Measurements from ENCODE around the gene AGO1. TPM values are rescaled to one million over a fixed set of nuclear protein-coding genes. Genes with fewer than 3 reads are reported as not detected.
A peak's percentile ranks its signal among the peaks of the same experiment; 100 is the strongest.
"Not testable (repeated sequence)": the region's sequence is repeated elsewhere in the genome, so short reads cannot be mapped to it uniquely, and the experiment has no call there.

The AGO1 gene
- total RNA-seq, 2 experiments from 2014 or later, result 20.8 to 21.0 TPM

DNA sequence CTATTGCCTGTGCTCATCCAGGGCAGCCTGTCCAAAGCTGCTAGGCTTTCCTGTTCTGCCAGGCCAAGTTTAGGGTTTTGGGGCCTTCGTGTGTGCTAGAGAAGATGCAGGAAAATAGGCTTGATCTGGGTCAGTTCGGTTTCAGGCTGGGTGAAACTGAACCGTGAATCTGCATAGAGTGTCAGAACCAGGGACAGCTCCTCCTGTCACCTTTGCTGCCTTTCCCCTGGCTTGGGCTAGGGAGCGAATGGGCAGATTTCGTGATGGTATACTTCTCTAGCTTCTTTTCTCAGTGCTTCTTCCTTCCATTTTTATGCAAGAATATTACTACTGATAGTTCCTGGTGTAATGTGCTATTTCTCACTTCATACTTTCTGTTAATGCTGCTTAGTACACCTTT is 6.0 kb upstream of the AGO1 start:
- no peaks in the 10 kb centered on the region for H3K36me3 Mint-ChIP-seq (ENCODE audit: low read depth)
- no peak overlapping the region for H3K4me3 Mint-ChIP-seq
- peaks cover 10% of the 10 kb centered on the region for H3K4me1 Mint-ChIP-seq
- H3K27me3 Mint-ChIP-seq, result peaks cover 7% of the 10 kb centered on the region
- H3K27ac Mint-ChIP-seq, result no peak overlapping the region
- ChIA-PET POLR2A (interaction anchor here (1.0 kb wide), 1 partner anchor 19 kb away, joined by 3 read pairs; no protein-coding TSS in a partner anchor), CTCF (no interaction called here)
- DNase-seq, result no peak
- no peaks in the 10 kb centered on the region for H3K9me3 Mint-ChIP-seq

DNA sequence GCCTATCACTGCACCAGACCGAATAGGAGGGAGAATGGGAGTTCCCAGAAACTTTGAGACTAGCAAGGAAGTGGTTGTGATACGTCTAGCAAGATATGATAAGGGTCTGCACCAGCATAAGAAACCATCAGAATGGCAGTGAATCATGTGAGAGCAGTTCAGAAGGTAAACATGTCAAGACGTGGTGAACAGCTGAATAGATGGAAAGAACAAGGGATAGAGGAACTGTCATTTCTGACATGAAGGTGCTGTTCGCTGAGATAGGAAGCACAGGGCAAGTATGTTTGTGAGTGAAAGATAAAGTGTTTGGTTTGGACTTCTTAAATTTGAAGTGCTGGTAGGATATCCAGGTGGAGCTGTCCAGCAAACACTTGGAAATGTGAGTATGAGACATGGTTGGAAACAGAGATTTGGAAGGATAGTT is 1.1 kb upstream of the AGO1 start:
- no peak for DNase-seq
- no peaks in the 10 kb centered on the region for H3K9me3 Mint-ChIP-seq
- H3K36me3 Mint-ChIP-seq (ENCODE audit: low read depth), result no peaks in the 10 kb centered on the region
- H3K27ac Mint-ChIP-seq, result no peak overlapping the region
- H3K4me1 Mint-ChIP-seq, result peaks cover 44% of the 10 kb centered on the region
- peak overlapping the region; percentile 94 for H3K4me3 Mint-ChIP-seq
- CTCF ChIA-PET, result interaction anchor here (0.8 to 3.5 kb wide), 8 partner anchors 9 to 267 kb away, joined by 3 to 24 read pairs (median 5); partner anchors contain the start of genes AGO3 and TRAPPC3
- POLR2A ChIA-PET, result interaction anchor here (1.1 to 3.4 kb wide), 4 partner anchors 10 to 112 kb away, joined by 4 to 14 read pairs (median 4); partner anchors contain the start of genes AGO3 and CLSPN
- peaks cover 9% of the 10 kb centered on the region for H3K27me3 Mint-ChIP-seq

DNA sequence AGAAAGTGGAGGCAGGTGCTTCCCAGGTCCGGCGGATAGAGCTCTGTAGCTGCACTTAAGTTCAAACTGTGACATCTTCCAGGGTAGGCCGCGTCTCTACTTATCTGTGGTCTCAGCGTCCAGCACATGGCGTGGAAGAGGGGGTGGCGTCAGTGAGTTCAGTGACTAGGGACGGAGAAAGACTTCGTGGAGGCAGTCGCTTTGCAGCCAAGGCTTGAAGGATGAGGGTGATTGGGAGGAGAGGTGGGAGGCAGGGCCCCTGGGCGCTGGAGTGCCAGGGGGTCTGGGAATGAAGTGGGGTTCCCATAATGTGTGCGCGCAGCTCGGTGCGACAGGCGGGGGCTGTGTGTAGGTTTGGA is 444 bp upstream of the AGO1 start:
- Mint-ChIP-seq H3K9me3 (no peaks in the 10 kb centered on the region), H3K4me3 (peak overlapping the region; percentile 94), H3K36me3 (ENCODE audit: low read depth) (no peaks in the 10 kb centered on the region), H3K27ac (no peak overlapping the region), H3K27me3 (peaks cover 9% of the 10 kb centered on the region), H3K4me1 (peaks cover 51% of the 10 kb centered on the region)
- CTCF ChIA-PET, result interaction anchor here (0.6 to 3.5 kb wide), 18 partner anchors 8 to 267 kb away, joined by 3 to 24 read pairs (median 4); partner anchors contain the start of genes ADPRS, AGO3, CLSPN and TRAPPC3
- POLR2A ChIA-PET, result interaction anchor here (1.0 to 3.4 kb wide), 8 partner anchors 9 to 207 kb away, joined by 3 to 14 read pairs (median 4); partner anchors contain the start of genes ADPRS, AGO3 and CLSPN
- no peak for DNase-seq

DNA sequence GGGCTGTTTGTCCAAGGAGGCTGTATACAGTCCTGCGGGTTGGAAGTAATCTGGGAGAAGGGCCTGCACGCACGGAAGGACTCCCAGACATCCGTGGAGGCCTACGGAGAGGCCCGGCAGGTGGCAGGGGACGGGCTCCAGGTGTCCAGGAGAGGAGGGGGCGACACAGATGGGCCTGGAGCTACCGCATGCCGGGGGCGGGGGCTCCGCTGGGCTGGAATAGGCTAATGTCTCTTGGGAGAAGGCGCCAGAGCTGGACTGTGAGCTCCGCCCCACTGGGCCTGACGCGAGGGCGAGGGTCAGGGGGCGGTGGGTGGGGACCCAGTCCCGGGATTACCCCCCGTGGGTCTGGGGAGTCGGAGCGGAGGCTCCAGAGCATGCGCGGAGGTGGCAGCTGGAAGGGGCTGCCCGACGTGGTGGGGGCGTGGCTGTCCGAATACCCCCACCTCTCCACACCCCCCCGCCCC is 659 bp downstream of the AGO1 start:
- ChIA-PET POLR2A (interaction anchor here (1.0 to 3.4 kb wide), 6 partner anchors 10 to 206 kb away, joined by 3 to 14 read pairs (median 4); partner anchors contain the start of genes ADPRS, AGO3 and CLSPN), CTCF (interaction anchor here (0.6 to 3.5 kb wide), 36 partner anchors 8 to 372 kb away, joined by 3 to 24 read pairs (median 4); partner anchors contain the start of genes ADPRS, AGO3, CLSPN and KIAA0319L)
- Mint-ChIP-seq H3K9me3 (no peaks in the 10 kb centered on the region), H3K36me3 (ENCODE audit: low read depth) (peaks cover 3% of the 10 kb centered on the region), H3K27ac (peak overlapping the region; percentile 54), H3K4me3 (peak overlapping the region; percentile 94), H3K4me1 (peaks cover 55% of the 10 kb centered on the region), H3K27me3 (peaks cover 9% of the 10 kb centered on the region)
- peak; percentile 38 for DNase-seq

DNA sequence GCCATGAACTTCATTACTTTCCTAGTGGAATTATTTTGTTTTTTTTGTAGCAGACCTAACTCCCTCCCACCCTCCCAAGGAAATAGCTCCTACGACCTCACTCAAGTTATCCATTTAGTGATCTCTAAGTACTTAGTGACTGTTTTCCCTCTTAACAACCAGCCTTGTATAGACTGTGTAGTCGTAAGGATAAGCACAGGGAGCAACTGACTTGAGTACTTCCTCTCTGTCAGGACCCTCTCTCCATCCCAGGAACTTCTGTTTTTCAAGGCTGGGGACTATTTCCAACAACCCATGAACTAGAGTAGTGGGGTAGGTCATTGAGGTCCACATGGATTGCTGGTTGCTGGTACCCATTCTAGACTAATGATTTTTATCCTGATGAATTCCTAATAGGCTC is 1.9 kb downstream of the AGO1 start:
- peak overlapping the region; percentile 47 for H3K4me3 Mint-ChIP-seq
- no peak for DNase-seq
- H3K36me3 Mint-ChIP-seq (ENCODE audit: low read depth), result peaks cover 6% of the 10 kb centered on the region
- H3K9me3 Mint-ChIP-seq, result no peaks in the 10 kb centered on the region
- peaks cover 55% of the 10 kb centered on the region for H3K4me1 Mint-ChIP-seq
- H3K27me3 Mint-ChIP-seq, result peaks cover 6% of the 10 kb centered on the region
- H3K27ac Mint-ChIP-seq, result no peak overlapping the region
- CTCF ChIA-PET, result interaction anchor here (0.5 to 1.3 kb wide), 2 partner anchors 117 to 431 kb away, joined by 3 read pairs; no protein-coding TSS in a partner anchor
- POLR2A ChIA-PET, result interaction anchor here (1.5 kb wide), 1 partner anchor 46 kb away, joined by 7 read pairs; the partner anchor contains the start of gene AGO3

DNA sequence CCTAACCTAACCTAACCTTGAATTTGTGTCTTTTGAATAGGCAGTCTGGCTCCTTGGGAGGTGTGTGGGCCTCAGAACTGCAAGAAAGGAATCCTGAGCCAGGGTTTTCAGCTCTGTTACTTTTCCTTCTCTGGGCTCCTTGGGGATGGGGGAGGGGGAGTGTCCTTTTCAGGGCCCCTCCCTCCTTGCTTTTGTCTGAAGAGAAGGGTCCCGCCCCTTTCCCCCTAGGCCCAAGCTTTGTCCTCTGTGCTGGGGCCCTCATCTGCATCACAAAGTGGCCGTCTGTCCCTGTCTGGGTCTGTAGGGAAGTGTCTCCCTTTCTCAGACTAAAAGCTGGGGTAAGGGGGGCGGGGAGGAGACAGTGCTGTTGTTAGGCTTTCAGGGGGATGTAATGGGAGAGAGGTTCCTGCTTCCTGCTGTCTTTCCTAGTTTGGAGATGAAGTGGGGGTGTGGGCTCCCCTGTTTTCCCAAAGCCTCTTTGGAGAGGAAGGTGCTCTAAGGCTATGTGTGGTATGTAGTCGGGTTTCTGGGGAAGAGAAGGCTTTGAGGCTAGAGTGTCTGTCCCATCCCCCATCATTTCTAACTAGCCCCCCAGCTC is 3.1 kb downstream of the AGO1 start:
- POLR2A ChIA-PET, result interaction anchor here (1.5 to 1.8 kb wide), 2 partner anchors 10 to 45 kb away, joined by 7 to 8 read pairs; partner anchors contain the start of gene AGO3
- no peaks in the 10 kb centered on the region for H3K9me3 Mint-ChIP-seq
- DNase-seq, result no peak
- H3K27ac Mint-ChIP-seq, result no peak overlapping the region
- peaks cover 51% of the 10 kb centered on the region for H3K4me1 Mint-ChIP-seq
- peaks cover 6% of the 10 kb centered on the region for H3K27me3 Mint-ChIP-seq
- CTCF ChIA-PET, result interaction anchor here (1.3 kb wide), 1 partner anchor 432 kb away, joined by 3 read pairs; no protein-coding TSS in a partner anchor
- H3K36me3 Mint-ChIP-seq (ENCODE audit: low read depth), result peaks cover 10% of the 10 kb centered on the region
- no peak overlapping the region for H3K4me3 Mint-ChIP-seq

DNA sequence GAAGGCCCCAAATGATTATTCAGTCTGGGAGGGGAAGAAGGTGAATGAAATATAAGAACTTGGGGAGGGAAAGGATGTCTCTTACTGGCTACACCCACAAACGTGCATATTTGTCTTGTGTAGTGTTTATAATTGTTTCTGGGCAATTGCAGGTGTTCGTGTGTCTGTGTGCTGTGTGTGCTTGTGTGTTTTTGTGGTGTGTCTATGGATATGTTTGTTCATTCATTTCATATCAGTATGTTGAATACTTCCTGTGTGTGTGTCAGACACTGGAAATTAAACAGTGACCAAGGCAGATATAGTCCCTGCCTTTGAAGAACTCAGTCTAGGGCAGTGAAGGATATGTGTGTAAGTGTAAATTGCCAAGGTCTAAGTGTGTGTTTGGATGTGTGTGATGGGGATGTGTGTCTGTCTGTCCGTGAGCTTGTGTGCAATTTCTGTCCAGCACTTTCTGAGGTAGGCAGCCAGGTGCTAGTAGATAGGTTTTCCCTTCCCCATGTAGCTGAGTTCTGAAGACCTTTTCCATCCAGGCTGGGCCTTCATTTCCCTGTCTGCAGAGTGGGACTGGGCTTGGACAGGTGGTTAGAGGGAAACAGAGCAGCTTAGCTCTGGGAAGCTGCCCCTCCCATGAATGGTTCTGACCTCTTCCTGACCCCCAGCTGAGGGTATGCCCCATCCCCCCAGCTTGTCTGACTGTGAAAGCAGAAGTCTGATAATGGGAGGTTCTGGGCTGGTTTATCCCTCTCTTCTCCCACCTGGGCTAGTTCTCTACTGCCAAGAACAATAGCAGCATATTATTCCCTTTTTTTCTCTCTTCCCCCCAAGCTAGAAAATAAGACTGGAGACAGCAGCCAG is 3.8 kb downstream of the AGO1 start:
- H3K27ac Mint-ChIP-seq, result no peak overlapping the region
- DNase-seq, result no peak
- ChIA-PET CTCF (interaction anchor here (0.5 to 2.5 kb wide), 2 partner anchors 10 to 387 kb away, joined by 4 to 6 read pairs; no protein-coding TSS in a partner anchor), POLR2A (interaction anchor here (1.3 to 1.8 kb wide), 2 partner anchors 10 to 44 kb away, joined by 4 to 8 read pairs; partner anchors contain the start of gene AGO3)
- no peak overlapping the region for H3K4me3 Mint-ChIP-seq
- H3K4me1 Mint-ChIP-seq, result peaks cover 46% of the 10 kb centered on the region
- H3K36me3 Mint-ChIP-seq (ENCODE audit: low read depth), result peaks cover 11% of the 10 kb centered on the region
- H3K9me3 Mint-ChIP-seq, result no peaks in the 10 kb centered on the region
- H3K27me3 Mint-ChIP-seq, result peaks cover 4% of the 10 kb centered on the region

DNA sequence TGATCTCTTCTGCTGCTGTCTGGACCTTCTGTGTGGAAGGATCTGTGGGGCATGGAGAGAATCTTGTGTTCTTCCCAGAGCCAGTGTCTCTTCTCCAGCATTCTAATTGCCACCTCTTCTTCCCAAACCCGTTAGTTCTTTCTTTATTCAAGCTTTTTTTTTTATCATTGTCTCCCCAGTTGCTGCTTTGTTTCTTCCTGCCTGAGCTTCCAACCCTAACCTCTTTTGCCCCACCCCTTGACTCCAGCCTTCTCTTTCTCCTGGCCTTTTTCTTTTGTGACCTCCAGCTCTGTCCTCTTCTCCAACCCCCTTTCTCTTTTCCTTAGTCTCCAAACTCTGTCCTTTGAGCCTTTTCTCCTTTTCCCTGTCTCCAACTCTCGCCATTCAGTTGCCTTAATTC is 4.5 kb downstream of the AGO1 start:
- no peak overlapping the region for H3K27ac Mint-ChIP-seq
- CTCF ChIA-PET, result interaction anchor here (2.5 kb wide), 1 partner anchor 9 kb away, joined by 6 read pairs; no protein-coding TSS in a partner anchor
- H3K9me3 Mint-ChIP-seq, result no peaks in the 10 kb centered on the region
- no peak for DNase-seq
- peaks cover 16% of the 10 kb centered on the region for H3K36me3 Mint-ChIP-seq (ENCODE audit: low read depth)
- POLR2A ChIA-PET, result interaction anchor here (1.3 to 1.8 kb wide), 2 partner anchors 9 to 44 kb away, joined by 4 to 8 read pairs; partner anchors contain the start of gene AGO3
- no peaks in the 10 kb centered on the region for H3K27me3 Mint-ChIP-seq
- H3K4me3 Mint-ChIP-seq, result no peak overlapping the region
- H3K4me1 Mint-ChIP-seq, result peaks cover 39% of the 10 kb centered on the region

DNA sequence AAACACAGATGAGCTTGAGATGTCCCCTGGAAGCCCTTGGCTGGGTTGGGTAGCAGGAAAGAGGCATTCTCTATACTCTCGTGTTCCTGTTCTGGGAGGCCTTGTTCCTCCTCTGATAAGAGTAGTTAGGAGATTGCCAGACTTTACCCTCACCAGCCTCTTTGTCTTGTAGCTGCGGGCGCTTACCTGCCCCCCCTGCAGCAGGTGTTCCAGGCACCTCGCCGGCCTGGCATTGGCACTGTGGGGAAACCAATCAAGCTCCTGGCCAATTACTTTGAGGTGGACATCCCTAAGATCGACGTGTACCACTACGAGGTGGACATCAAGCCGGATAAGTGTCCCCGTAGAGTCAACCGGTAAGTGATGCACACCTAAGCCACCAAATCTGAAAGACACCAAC is 5.2 kb downstream of the AGO1 start:
- no peak for DNase-seq
- ChIA-PET CTCF (interaction anchor here (1.1 to 2.5 kb wide), 3 partner anchors 8 to 12 kb away, joined by 3 to 6 read pairs (median 4); no protein-coding TSS in a partner anchor), POLR2A (interaction anchor here (1.3 kb wide), 1 partner anchor 43 kb away, joined by 4 read pairs; the partner anchor contains the start of gene AGO3)
- Mint-ChIP-seq H3K9me3 (no peaks in the 10 kb centered on the region), H3K27me3 (no peaks in the 10 kb centered on the region), H3K4me1 (peaks cover 36% of the 10 kb centered on the region), H3K36me3 (ENCODE audit: low read depth) (peaks cover 16% of the 10 kb centered on the region), H3K4me3 (no peak overlapping the region), H3K27ac (no peak overlapping the region)

DNA sequence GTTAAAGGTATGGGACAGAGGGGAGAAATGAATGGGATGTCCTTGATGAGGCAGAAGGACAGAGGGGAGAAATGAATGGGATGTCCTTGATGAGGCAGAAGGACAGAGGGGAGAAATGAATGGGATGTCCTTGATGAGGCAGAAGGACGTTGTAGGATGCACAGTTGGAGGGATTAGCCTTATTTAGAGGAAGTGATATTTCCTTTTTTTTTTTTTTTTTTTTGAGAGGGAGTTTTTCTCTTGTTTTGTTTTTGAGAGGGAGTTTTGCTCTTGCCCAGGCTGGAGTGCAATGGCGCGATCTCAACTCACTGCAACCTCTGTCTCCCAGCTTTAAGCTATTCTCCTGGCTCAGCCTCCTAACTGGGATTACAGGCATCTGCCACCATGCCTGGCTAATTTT is 6.0 kb downstream of the AGO1 start:
- H3K27me3 Mint-ChIP-seq, POLR2A ChIA-PET, H3K9me3 Mint-ChIP-seq, H3K4me3 Mint-ChIP-seq, DNase-seq, H3K27ac Mint-ChIP-seq: not testable (repeated sequence)
- peaks cover 33% of the 10 kb centered on the region for H3K4me1 Mint-ChIP-seq
- CTCF ChIA-PET, result interaction anchor here (1.1 to 2.5 kb wide), 3 partner anchors 8 to 11 kb away, joined by 3 to 6 read pairs (median 4); no protein-coding TSS in a partner anchor
- peaks cover 18% of the 10 kb centered on the region for H3K36me3 Mint-ChIP-seq (ENCODE audit: low read depth)

DNA sequence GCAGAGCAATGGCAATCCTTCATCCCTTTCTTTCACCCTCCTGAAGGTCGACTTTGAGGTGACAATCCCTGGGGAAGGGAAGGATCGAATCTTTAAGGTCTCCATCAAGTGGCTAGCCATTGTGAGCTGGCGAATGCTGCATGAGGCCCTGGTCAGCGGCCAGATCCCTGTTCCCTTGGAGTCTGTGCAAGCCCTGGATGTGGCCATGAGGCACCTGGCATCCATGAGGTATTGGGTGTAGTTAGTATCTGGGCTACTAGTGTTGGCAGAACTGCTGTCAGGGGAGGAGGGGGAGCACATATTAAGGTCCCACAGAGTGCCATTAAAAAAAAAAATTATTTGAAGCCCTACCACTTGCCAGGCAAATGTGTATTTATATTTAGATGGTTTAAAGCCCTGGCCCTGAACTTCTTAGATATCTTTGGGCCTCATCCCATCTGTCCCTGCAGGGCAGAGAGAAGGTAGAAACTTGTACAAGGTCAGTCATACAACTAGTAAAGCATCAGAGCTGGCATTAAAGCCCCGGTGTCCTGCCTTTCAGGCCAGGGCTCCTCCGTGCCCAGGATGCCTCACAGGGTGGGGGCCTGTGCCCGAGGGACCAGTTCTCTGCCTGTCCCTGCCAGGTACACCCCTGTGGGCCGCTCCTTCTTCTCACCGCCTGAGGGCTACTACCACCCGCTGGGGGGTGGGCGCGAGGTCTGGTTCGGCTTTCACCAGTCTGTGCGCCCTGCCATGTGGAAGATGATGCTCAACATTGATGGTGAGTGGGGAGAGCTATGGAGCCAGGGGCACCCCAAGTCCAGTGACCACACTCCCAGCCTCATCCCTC is 10.3 kb downstream of the AGO1 start:
- H3K9me3 Mint-ChIP-seq, result no peaks in the 10 kb centered on the region
- H3K4me1 Mint-ChIP-seq, result peaks cover 4% of the 10 kb centered on the region
- CTCF ChIA-PET, result no interaction called here
- POLR2A ChIA-PET, result interaction anchor here (1.6 to 1.7 kb wide), 2 partner anchors 10 to 123 kb away, joined by 4 to 6 read pairs; partner anchors contain the start of genes AGO1 and CLSPN
- no peak overlapping the region for H3K27ac Mint-ChIP-seq
- H3K27me3 Mint-ChIP-seq, result no peaks in the 10 kb centered on the region
- H3K4me3 Mint-ChIP-seq, result no peak overlapping the region
- H3K36me3 Mint-ChIP-seq (ENCODE audit: low read depth), result peaks cover 34% of the 10 kb centered on the region
- no peak for DNase-seq

All from activated CD4-positive, alpha-beta memory T cell treated with anti-CD3 and anti-CD28 coated beads, Interleukin-2, amount 10 ng/mL, durations not matched to agents 7 days and 5 days (primary cell).